GM12892 (cell line): ENCODE results near the gene HGS.
A peak's percentile ranks its signal among the peaks of the same experiment; 100 is the strongest.

ENCODE experiments used
- DNase-seq: peaks from one replicate; pipeline ENCODE4 v3.0.0; 2011; ENCODE audit not compliant: insufficient read length
- FAIRE-seq: peaks from 2 replicates; lab custom pipeline; 2011; peaks lifted over from hg19 to GRCh38; lab: Jason Lieb, UNC
- POLR2A ChIP-seq: IDR thresholded peaks from 2 replicates; pipeline ENCODE4 v1.6.1; 2011; ENCODE audit warnings: low read depth, low read length, control low read depth
- POLR2AphosphoS5 ChIP-seq: IDR thresholded peaks from 2 replicates; pipeline ENCODE4 v1.6.1; 2011; ENCODE audit warnings: low read depth, low read length, control low read depth
- TAF1 ChIP-seq: IDR thresholded peaks from 2 replicates; pipeline ENCODE4 v1.6.1; 2011; ENCODE audit warnings: low read depth, mild to moderate bottlenecking, control low read depth, low read length, borderline replicate concordance

Gene HGS

GRCh38 chr17:81711814-81712467 is 28.1 kb downstream of the HGS start, which contains the start of gene SLC25A10:
Gene SLC25A10, plus strand, starts transcription at chr17:81712284. Its CDS starts 143 bp downstream, at chr17:81712427.
- no peak; the same call in 1 of the 2 replicates for TF ChIP-seq POLR2AphosphoS5
- no peak for TF ChIP-seq TAF1
- TF ChIP-seq POLR2A = no peak; the same call in 1 of the 2 replicates
- DNase-seq (peak; percentile 92), FAIRE-seq (peak; percentile 83)

DNA sequence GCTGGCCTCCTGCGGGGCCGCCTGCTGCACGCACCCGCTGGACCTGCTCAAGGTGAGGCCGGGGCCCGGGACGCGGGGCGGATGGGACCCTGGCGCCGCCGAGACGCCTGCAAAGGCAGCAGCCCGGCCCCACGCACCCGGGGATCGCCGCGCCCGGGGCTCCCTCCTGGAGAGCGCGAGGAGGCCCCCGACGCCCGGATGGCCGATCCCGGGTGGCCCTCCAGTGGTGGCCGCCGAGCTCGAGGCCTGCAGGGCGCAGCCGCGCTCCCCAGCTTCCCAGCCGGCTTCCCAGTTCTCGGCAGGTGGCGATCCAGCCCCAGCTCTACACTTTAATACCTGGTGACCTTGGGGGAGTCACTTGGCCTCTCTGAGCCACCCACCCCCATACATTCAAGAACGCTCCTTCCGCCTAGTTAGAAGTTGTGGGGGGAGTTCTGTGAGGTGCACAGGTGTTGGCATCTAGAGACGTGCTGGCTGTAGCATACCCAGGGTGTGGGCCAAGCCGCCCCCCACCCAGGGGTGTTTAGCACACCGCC is 28.7 kb downstream of the HGS start:
- TF ChIP-seq POLR2AphosphoS5 (no peak; the same call in 1 of the 2 replicates), POLR2A (no peak), TAF1 (no peak)
- DNase-seq (peak; percentile 62), FAIRE-seq (no peak)

DNA sequence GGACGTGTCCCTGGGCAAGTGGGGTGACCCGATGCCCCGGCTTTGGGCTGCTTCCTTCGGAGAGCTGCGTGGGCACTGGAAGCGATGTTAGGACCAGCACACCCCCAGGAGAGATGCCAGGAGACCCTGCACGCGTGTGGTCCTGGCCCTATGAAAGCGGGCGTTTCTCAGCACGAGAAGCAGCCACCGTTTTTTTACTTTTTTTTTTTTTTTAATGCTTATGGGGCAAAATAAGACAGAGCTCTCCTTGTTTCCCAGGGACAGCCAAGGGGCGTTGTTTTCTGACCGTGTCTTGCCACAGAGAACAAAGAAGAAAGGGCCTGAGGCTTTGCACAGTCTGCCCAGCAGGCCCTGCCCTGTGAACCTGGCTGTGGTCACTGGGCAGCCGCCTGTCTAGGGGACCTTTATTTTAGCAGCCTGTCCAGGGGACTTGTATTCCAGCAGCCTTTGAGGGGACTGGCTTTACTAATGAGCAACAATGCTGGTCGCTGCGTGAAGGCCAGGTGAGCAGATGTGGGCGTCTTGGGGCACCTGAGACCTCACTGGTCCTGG is 29.3 kb downstream of the HGS start:
- FAIRE-seq (no peak), DNase-seq (no peak)
- TF ChIP-seq POLR2A (no peak), POLR2AphosphoS5 (no peak), TAF1 (no peak)

DNA sequence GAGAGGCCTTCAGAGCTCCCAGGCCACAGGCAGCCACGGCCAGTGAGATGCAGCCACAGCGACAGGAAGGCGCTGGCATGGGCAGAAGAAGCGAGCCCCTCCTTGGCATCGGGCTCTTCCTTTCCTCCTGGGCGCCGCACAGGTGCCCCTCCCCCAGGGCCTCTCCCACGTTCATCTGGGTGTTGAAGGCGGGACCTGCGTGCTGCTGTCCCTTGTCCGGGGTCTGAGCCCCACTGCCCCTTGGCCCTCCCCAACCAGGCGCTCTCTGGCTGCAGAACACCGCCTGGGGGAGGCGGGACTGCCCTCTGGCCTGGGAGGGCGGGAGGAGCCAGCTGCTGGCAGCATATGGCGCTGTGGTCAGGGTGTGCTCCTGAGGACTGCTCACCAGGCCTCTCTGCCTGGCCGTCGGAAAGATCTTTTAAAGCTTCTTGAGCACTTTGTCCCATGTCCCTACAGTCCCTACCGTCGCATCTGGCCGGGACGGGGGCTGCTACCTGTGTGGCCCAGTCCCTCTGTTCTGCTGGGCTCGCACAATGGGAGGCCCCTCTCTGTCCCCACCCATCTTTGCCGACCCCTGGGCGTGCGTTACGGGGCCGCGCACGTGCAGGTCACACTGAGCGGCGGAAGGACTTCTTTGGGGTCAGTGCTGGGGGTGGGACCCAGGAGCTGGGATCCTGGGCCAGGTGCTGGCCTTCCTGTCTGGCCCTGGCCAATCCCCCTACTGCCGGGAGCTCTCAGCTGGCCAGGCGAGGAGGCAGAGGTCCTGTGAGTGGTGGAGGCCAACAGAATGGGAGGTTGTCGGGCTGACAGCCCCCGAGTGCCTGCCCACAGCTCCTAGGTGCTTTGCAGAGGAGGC is 30.0 kb downstream of the HGS start:
- no peak for FAIRE-seq
- no peak for TF ChIP-seq TAF1
- no peak for TF ChIP-seq POLR2AphosphoS5
- TF ChIP-seq POLR2A = no peak
- no peak for DNase-seq

DNA sequence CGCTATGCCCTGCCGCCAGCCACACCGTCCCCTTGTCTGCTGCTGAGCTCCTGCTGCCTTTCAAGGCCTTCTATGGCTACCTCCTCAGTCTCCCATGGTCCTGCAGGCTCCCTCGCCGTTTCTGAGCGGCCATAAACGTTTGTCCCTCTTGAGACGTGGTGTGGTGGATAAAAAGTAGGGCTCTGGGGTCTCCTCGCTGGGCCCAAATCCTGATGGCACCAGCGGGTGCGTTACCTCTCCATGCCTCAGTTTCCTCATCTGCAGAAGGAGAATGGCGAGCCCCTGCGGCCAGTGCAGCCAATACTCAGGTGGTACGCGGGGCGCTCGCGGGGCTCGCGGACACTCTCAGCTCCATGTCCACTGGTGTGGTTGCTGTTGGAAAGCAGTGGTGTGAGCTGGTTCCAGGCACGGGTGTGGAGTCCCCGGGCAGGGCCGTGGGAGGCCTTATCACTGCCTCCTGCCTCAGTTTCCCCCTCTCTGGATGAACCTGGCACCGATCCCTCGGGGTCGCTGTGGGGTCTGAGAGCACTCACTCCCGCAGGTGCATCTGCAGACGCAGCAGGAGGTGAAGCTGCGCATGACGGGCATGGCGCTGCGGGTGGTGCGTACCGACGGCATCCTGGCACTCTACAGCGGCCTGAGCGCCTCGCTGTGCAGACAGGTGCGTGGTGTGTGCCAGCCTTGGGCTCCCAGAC is 30.7 kb downstream of the HGS start:
- TF ChIP-seq POLR2AphosphoS5 (no peak), POLR2A (no peak), TAF1 (no peak)
- DNase-seq (no peak), FAIRE-seq (no peak)

- no peak for DNase-seq
- FAIRE-seq = no peak
- no peak for TF ChIP-seq POLR2A
- TF ChIP-seq TAF1 = no peak
- no peak for TF ChIP-seq POLR2AphosphoS5
Observed at GRCh38 chr17:81715107-81715871, 31.5 kb downstream of the HGS start.

GRCh38 chr17:81715872-81716673 is 32.3 kb downstream of the HGS start:
- no peak for TF ChIP-seq POLR2A
- no peak for TF ChIP-seq TAF1
- TF ChIP-seq POLR2AphosphoS5 = no peak
- FAIRE-seq = no peak

DNA sequence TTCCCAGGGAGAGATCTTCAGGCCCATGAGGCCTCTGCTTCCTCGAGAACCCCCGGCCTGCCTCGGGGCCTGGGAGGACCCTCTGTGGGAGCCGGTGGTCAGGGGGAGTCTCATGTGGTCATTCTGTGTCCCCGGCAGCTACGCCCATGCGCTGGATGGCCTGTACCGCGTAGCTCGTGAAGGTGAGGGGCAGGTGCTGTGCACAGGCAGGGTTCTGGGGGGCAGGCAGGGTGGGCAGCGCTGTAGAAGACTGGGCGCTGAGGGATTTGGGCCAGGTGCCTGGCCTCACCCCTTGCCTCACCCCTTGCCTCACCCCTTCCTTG is 32.8 kb downstream of the HGS start:
- TF ChIP-seq POLR2AphosphoS5 = no peak
- no peak for TF ChIP-seq TAF1
- no peak for TF ChIP-seq POLR2A
- DNase-seq (no peak), FAIRE-seq (no peak)

More at GRCh38 chr17:81715872-81716673, 32.3 kb downstream of the HGS start:
- DNase-seq = no peak

DNA sequence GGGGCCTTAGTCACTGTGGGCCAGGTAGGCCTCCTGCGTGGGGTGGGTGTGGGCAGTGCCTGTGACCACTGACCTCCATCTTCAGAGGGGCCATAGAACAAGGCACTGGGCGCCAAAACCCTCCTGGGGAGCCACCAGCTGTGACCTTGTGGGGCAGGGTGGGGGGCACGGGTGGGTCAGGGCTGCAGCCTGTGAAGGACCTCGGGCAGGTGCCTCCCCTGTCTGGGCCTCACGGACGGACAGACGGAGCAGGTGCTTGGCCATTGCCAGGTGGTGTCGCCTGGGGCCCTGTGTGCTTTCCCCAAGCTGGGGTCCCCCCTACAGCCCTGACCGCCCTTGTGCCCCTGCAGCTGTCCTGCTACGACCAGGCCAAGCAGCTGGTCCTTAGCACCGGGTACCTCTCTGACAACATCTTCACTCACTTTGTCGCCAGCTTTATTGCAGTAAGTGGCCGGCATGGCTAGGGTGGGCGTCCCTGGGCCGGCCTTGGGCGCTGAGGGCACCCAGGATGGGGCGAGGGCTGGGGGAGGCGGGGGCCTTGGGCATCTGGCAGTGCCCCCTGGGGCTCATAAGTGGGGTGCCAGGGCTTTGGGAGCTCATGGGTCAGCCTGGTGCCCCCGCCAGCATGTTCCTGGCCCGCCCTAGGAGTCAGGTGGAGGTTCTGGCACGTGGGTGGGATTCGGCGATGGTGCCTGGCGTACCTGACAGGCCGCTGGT is 33.4 kb downstream of the HGS start:
- TF ChIP-seq POLR2AphosphoS5 (no peak), TAF1 (no peak), POLR2A (no peak)
- FAIRE-seq = no peak

More for the DNA sequence above, 33.4 kb downstream of the HGS start:
- DNase-seq = no peak
